ENCODE data around the gene ATP13A3.

The ATP13A3 gene

DNA sequence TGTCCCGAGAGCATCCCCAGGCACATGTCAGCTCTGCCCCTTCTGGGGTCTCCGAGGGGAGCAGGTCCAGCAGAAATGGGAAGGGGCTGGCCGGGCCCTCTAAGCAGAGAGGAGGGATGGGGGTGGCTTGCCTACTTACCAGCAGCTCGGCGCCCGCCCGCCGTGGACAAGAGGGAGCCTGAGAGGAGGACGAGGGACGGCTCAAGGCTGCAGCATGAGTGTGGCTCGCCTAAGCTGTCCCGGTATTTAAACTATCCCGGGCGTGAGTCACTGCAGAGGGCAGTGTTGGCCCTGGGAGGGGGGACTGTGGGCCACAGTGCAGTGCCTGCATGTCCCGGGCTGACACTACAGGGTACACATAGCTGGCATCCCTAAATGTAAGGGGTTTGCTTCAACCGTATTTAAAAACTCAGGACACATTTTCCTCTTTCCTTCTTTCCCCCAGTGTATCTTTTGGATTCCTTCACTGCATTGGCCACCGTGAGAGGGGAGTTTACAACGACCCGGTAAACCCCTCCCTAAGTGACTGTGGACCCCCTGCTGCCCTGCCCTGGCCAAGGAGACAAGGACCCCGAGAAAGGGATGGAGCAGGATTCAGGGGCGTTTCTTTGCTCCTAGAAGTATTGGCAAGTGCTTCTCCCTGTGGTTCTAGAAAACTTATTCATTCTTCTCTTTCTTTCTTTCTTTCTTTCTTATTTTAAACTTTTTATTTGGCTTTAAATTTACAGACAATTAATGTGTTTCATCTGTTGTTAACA, 117.1 kb downstream of the ATP13A3 start, which contains the start of gene LRRC15:
TSS of gene LRRC15 (minus strand) at position 222 of the 758 bp plus-strand sequence. CDS start 8,700 bp downstream, outside the sequence.
- DNase-seq (ENCODE audit: low read depth), result no peak

DNA sequence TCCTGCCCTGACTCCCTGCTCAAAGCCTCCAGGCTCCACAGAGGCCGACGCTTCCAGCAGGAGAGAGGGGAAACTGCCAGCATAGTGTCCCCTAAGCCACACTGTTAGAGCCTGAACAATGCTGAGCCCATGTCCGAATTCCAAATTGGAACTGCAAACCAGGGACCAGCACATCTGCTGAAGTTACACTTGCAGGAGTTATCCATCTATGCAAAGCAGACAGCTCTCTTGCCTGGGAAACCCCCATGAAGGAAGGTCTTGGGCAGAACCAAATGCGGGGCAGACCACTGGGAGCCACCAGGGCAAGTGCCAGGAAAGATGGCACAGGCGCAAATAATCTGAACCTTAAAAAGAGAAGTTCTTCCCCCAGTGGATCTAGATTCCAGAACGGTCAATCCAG, 117.9 kb downstream of the ATP13A3 start:
- no peak for DNase-seq (ENCODE audit: low read depth)

DNA sequence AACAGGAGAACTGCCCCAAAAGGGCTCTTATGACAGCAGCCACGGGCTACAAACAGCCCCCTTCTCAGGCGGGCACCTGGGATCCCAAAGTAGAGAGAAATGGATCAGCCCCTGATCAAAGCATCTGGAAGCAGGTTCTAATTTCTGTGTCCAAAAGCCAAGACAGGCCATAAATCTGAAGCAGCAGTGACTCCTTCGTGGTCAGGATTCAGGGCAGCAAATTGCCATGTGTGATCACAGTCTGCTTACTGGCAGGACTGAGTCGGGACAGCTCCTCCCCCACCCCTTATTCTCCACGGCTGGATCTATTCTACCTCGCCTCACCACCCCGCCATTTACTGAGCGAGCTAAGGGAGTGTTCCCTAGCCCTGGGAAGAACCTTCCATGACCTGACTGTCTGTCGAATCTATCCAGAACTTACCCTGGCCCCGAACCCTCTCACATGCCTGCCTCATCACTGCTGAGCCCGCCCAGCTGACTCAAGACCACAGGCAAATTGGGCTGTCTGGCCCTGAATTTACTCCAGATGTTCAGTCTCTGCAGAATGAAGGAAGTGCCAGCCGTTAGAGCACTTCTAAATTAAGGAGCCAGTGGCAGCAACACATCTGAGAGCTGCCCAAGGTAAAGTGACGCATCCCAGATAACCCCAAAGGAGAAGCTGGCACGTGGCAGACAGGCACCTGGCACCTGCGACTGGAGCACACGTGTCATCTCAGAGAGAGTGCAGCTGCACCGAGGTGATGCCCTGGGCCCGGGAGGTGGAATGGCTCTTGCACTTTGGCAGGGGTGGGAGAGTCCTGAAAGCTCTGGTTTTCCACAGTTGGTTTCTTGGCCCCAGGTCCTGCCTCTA, 118.6 kb downstream of the ATP13A3 start:
- DNase-seq (ENCODE audit: low read depth), result no peak

DNA sequence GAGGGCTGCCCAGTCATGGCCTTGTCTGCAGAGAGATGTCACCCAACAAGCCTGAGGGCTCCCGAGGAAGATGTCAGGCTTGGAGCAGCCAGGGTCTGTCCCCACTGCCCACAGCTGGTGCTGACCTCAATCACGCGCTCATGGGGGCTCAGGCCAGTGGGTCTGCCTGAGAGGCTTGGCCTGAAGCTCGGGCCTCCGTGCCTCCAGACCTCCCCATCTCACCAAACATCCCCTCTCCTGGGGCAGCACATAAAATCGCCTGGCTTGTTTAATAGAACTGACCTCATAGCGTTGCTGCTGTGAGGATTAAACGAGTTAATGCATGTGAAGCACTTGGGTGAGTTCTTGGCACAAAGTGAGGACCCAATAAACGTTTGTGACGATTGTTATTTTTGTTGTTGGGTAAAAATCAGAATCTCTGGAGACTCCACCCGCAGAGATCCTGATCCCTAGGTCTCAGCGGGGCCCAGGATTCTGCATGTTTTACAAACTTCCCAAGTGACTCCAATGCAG, 120.8 kb downstream of the ATP13A3 start:
- no peak for DNase-seq (ENCODE audit: low read depth)

DNA sequence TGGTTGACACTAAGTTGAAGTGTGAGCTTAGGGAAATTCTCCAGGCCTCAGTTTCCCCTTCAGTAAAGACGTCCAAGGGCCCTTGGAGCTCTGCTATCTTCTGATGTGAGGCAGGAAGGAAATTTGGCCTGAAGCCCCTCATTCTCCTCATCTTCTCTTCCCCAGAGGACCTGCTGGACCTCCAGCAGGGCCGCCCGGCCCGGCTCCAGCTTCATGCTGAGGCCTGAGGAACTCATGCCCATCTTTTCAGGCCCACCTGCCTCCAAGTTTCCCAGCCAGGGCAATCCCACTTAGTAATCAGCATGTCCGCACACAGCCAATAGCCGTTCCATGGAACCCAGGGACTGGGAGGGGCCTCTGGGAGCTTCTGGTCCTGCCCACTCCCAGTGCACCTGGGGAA, 121.3 kb downstream of the ATP13A3 start:
- no peak for DNase-seq (ENCODE audit: low read depth)

DNA sequence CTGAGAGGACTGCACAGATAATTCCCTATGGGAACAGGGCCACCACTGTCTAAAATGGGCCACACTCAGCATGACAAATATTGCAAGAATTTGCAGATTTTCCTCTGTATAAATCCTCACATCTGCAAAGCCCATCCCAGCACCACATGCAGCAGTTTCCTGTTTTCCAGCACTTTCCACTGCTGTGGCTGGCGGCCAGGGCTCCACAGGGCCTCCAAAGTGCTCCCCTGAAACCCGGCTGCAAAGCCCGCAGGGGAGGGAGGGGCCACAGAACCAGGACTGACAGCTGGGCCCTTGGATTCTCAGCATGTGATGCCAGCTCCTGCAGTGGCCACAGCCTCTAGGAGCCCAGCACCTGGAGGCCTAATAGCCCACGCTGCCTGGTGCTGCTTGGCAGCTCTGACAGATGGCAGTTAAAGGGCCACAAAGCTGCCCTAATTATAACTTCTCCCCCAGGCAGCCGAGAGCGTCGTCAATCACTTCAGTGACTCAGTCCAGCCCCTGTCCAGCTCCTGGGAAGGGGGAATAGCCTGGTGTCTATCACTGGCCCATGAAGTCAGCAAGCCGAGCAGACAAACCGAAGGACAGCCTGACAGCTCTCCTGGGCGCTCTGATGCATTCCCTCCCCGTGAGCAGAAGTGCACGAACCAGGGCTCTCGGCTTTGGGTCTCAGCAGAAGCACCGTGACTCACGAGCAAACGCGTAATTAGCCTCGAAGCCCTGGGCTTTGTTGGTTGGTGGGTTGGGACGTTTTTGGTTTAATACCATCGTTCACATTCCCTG, 122.0 kb downstream of the ATP13A3 start:
- no peak for DNase-seq (ENCODE audit: low read depth)

DNA sequence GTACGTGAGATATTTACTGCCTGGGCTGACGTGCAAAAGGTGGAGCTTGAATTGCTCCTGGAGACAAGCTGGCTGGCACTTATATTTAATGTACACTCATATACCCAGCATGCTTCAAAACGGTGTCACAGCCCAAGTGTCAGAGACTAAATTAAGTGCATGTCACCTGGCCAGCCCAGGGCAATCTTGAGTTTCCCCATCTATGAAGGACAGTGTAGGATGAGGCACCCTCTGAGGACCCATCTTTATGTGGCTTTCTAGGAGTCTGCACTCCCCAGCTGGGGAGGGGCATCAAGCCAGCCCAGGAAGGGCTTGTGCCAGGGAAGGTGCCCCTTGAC, 122.5 kb downstream of the ATP13A3 start:
- DNase-seq (ENCODE audit: low read depth), result no peak

DNA sequence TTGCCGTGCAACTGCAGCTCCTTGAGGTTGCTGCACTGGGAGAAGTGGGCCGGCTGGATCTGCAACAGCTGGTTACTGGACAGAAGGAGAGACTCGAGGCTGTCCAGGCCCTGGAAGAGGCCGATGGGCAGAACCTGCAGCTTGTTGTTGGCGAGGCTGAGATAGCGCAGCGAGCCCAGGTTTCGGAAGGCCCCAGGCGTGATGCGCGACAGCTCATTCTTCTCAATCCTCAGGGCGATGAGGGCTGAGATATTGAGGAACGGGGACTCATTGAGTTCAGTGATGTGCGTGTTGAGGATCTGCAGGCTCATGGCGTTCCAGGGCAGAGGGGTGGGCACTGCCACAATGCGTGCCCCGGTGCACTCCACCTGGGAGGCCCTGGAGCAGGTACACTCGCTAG, 126.2 kb downstream of the ATP13A3 start:
- no peak for DNase-seq (ENCODE audit: low read depth)

DNA sequence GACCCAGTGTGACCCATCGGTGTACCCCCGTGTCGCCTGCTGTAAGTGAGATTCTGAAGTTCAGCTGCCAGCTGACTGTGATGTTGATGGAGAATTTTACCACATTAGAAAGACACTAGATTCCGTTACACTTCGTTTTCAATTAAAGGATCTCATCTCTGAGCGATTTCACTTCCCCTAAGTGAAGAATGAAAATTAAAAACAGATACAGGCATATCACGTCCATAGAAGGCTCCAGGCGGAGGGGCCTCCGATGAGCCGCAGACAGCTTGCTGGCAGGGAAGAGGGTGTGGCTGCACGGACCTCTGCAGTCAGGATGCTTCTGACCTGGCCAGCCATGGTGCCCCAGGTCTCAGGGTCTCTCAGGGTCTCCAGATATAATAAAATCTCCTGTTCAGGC, 129.1 kb downstream of the ATP13A3 start:
- DNase-seq (ENCODE audit: low read depth), result no peak

DNA sequence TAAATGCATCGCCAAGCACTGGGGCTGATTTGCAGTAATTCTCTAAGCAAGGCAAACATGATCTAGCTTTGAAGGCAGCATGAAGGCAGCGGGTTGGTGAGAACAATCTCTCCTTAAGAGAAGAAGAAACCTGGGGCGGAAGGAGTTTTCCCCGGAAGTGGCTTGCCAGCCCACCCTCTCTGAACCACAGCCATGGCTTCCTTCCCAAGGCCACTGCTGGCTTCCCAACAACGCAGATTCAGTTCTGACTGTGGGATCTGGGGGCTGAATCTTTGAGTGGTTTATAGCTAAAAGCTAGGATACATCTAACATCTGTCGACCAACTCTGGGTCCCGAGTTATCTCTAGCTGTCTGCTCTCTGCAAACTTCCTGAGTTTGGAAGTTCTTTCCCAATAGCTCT, 131.4 kb downstream of the ATP13A3 start:
- DNase-seq (ENCODE audit: low read depth), result no peak

DNA sequence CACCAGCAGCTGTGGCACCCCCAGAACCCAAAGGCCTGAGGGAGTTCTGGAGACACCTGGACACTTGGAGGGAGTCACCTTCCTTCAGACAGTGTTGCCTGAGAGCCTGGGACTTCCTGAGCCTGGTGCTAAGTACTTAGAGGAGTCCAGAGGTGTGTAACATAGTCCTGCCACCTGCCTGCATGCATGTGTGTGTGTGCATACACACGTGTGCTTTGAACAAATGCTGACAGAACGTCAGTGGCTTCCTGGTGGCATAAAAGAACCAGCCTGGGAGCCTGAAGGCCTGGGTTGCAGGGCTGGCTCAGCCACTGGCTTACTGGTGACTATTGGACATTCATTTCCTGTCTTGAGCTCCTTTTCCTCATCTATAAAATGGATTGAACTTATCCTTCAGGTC, 132.5 kb downstream of the ATP13A3 start:
- DNase-seq (ENCODE audit: low read depth), result no peak

All from CMK (cell line).